Activated CD4-positive, alpha-beta memory T cell treated with anti-CD3 and anti-CD28 coated beads for 36 hours (primary cell): ENCODE measurements around the gene GOSR1. TPM values are rescaled to one million over a fixed set of nuclear protein-coding genes. Genes with fewer than 3 reads are reported as not detected.
"Not testable (repeated sequence)": the region's sequence is repeated elsewhere in the genome, so short reads cannot be mapped to it uniquely, and the experiment has no call there.

Experiments used
- CTCF ChIA-PET: fragments of 350-600 bp; sonication (Branson Sonifier 250); formaldehyde crosslinking; loops from one replicate; lab custom pipeline; 2021; ENCODE audit warnings: antibody characterized with exemption, inconsistent platforms; lab: Charles Lee
- POLR2A ChIA-PET: fragments of 350-600 bp; sonication (Branson Sonifier 250); formaldehyde crosslinking; loops from one replicate; lab custom pipeline; 2021; ENCODE audit warnings: antibody characterized with exemption; lab: Charles Lee
- DNase-seq: peaks from one replicate; pipeline ENCODE4 v3.0.0-alpha.2; 2020
- H3K27ac Mint-ChIP-seq: one replicate; pipeline ENCODE4 v1.8.0; 2021; ENCODE audit warnings: mixed read lengths
- H3K27me3 Mint-ChIP-seq: one replicate; pipeline ENCODE4 v1.8.0; 2021; ENCODE audit warnings: mixed read lengths
- H3K36me3 Mint-ChIP-seq: one replicate; pipeline ENCODE4 v1.8.0; 2021; ENCODE audit warnings: mixed read lengths
- H3K4me1 Mint-ChIP-seq: one replicate; pipeline ENCODE4 v1.8.0; 2021; ENCODE audit warnings: low read depth, mixed read lengths
- H3K4me3 Mint-ChIP-seq: one replicate; pipeline ENCODE4 v1.8.0; 2021; ENCODE audit warnings: mild to moderate bottlenecking, mixed read lengths
- H3K9me3 Mint-ChIP-seq: one replicate; pipeline ENCODE4 v1.8.0; 2021; ENCODE audit warnings: mixed read lengths
- intact Hi-C: fragments of 100-400 bp; cut with micrococcal nuclease; formaldehyde crosslinking; loops from one replicate; pipeline ENCODE4 v1.15.1; 2023
- total RNA-seq, 2 experiments: library from RNA; stranded (reverse); gene quantifications; one replicate each; pipeline ENCODE4 v1.2.3, GENCODE V29; 2021

GOSR1 gene
- total RNA-seq, 2 experiments from 2014 or later = 39.0 to 39.9 TPM

GRCh38 chr17:30549864-30550511, 72.8 kb downstream of the GOSR1 start:
- Mint-ChIP-seq H3K27me3 (no peaks in the 10 kb centered on the region), H3K36me3 (no peaks in the 10 kb centered on the region), H3K4me3 (no peak overlapping the region), H3K9me3 (no peaks in the 10 kb centered on the region), H3K4me1 (no peaks in the 10 kb centered on the region), H3K27ac (no peak overlapping the region)
- POLR2A ChIA-PET = no interaction called here
- no peak for DNase-seq
- intact Hi-C loops = no loop called here
- CTCF ChIA-PET = no interaction called here

GRCh38 chr17:30550512-30551273, 73.5 kb downstream of the GOSR1 start:
- CTCF ChIA-PET = no interaction called here
- no peaks in the 10 kb centered on the region for H3K4me1 Mint-ChIP-seq
- no peaks in the 10 kb centered on the region for H3K36me3 Mint-ChIP-seq
- intact Hi-C loops = no loop called here
- no peak for DNase-seq
- H3K9me3 Mint-ChIP-seq = no peaks in the 10 kb centered on the region
- H3K4me3 Mint-ChIP-seq = no peak overlapping the region
- POLR2A ChIA-PET = no interaction called here
- H3K27ac Mint-ChIP-seq = no peak overlapping the region
- no peaks in the 10 kb centered on the region for H3K27me3 Mint-ChIP-seq

DNA sequence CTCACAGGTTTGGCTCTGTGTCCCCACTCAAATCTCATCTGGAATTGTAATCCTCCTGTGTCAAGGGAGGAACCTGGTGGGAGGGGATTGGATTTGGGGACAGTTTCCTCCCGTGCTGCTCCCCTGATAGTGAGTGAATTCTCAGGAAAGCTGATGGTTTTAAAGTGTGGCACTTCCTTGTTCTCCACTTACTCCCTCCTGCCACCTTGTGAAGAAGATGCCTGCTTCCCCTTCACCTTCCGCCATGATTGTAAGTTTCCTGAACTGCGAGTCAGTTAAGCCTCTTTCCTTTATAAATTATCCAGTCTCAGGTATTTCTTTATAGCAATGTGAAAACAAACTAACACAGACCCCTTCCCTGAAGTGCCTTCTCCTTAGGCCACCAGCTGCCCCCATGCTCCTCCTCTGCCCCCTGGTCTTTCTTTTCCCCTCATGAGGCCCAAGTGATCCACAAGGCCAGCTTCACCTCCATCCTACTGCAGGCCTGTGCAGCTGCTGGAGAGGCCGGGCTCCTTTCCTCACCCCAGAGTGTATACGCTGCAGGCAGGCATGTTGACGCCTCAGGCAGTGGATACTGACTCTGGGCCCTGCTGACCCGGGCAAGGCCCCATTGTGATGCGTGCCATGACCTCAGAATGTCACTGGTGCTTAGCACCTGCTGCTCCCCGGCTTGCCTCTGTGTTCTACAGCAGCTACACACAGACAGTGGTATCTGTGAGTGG, 74.2 kb downstream of the GOSR1 start:
- H3K4me3 Mint-ChIP-seq, POLR2A ChIA-PET, H3K9me3 Mint-ChIP-seq, CTCF ChIA-PET, H3K4me1 Mint-ChIP-seq, H3K36me3 Mint-ChIP-seq, H3K27me3 Mint-ChIP-seq, intact Hi-C loops, DNase-seq, H3K27ac Mint-ChIP-seq: not testable (repeated sequence)

- intact Hi-C loops = no loop called here
- Mint-ChIP-seq H3K4me1 (no peaks in the 10 kb centered on the region), H3K27ac (no peak overlapping the region), H3K9me3 (no peaks in the 10 kb centered on the region), H3K36me3 (no peaks in the 10 kb centered on the region), H3K4me3 (no peak overlapping the region), H3K27me3 (no peaks in the 10 kb centered on the region)
- POLR2A ChIA-PET = no interaction called here
- no peak for DNase-seq
- CTCF ChIA-PET = no interaction called here
These were observed 74.8 kb downstream of the GOSR1 start for GRCh38 chr17:30551996-30552339.

DNA sequence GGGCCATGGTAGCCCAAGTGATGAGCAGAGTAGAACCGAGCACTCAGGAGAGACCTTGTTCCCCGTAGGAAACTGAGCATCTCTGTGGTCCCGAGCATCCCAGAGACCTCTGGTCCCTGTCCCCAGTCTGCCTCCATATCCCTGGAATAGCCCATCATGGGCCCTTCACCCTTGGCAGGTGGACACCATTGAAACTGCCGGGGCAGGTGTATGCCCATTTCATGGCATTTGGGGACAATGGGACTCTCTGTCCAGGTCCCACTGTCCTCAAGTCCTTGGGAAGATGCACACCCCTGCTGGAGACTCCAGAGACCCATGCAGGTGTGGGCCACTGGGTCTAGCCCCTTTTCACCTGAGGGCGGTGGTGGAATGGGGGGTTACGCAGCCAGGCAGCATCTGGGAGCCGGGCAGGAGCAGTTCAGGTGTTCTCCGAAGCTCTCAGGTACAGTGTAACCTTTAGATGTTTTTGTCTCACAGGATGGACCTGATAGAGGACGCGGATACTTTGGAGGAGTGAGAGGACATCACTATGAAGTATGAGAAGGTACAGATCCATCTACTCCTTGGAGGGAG, 75.9 kb downstream of the GOSR1 start:
- no peaks in the 10 kb centered on the region for H3K9me3 Mint-ChIP-seq
- H3K36me3 Mint-ChIP-seq = no peaks in the 10 kb centered on the region
- ChIA-PET CTCF (no interaction called here), POLR2A (no interaction called here)
- no peaks in the 10 kb centered on the region for H3K27me3 Mint-ChIP-seq
- DNase-seq = no peak
- peaks cover 5% of the 10 kb centered on the region for H3K4me1 Mint-ChIP-seq
- intact Hi-C loops = no loop called here
- H3K27ac Mint-ChIP-seq = no peak overlapping the region
- H3K4me3 Mint-ChIP-seq = no peak overlapping the region

DNA sequence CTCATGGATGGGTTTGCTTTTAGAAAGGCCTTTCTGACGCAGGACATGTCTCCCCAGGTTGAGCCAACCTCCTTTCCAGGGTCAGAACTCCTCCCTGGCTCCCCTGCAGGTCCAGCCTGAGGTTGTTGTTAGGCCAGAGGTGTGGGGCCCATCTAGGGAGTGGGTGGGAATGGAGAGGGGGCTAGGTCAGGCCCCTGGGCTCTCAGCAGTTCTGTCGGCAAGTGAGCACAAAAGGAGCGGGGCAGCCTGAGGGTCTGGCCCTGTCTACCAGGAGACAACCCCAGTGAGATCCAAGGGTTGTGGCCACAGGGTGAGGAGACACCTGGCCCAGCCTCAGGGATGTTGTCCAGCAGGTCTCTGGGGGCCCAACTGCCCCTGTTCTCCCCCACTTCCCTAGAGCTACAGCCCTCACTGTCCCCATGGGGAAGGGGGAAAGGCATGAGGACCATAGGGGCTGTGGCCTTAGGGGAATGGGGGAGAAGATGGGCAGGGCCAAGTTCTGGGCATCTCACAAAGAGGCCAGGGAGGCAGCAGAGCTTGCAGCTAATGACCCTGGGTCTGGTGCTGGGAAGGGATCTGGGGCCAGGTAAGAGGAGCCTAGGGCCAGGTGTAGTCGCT, 76.7 kb downstream of the GOSR1 start:
- H3K4me3 Mint-ChIP-seq, DNase-seq, POLR2A ChIA-PET, CTCF ChIA-PET, H3K27me3 Mint-ChIP-seq, H3K9me3 Mint-ChIP-seq, intact Hi-C loops, H3K36me3 Mint-ChIP-seq, H3K4me1 Mint-ChIP-seq, H3K27ac Mint-ChIP-seq: not testable (repeated sequence)

DNA sequence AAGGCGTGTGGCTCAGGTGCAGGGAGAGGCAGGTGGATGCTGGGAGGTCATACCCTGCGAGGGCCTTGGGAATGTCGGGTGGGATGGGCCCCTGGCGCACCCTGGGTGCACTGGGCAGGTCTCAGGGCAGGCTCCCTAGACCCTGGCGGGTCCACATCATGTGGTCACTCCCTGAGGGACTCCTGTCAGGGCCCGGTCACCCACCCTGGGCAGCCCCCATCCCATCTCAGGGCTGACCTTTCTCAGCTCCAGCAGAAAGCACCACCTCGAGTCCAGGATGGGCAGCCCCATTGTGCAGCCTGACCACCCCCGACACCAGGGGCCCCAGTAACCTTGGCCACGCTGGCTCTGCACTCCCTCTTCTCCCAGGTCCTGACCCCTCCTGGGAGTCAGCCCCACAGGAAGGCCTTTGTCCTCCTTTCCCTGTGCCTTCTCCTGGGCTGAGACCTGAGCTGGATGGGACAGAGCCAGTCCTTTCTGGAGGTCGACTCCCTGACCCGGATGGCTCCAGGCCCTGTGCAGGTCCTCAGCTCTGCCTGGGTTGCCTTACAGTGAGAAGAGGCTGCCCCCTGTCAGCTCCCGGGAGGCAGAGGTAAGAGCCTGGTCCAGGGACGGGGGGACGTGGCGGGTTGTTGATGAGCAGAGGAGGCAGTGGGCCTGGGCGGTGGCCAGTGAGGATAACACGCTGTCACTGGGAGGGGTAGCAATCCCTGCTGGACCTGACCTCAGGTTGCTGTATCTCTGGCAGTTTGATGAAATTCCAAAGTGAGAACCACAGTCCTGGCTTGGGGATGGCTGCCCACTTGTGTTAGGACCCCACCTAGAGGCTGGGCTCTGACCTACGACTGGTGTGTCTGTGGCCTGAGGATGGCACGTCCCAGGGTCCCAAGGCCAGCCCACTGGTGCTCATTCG, 77.9 kb downstream of the GOSR1 start:
- no peak overlapping the region for H3K4me3 Mint-ChIP-seq
- intact Hi-C loops = no loop called here
- H3K36me3 Mint-ChIP-seq = no peaks in the 10 kb centered on the region
- POLR2A ChIA-PET = no interaction called here
- CTCF ChIA-PET = no interaction called here
- peaks cover 5% of the 10 kb centered on the region for H3K4me1 Mint-ChIP-seq
- no peaks in the 10 kb centered on the region for H3K9me3 Mint-ChIP-seq
- peak; percentile 15 for DNase-seq
- no peak overlapping the region for H3K27ac Mint-ChIP-seq
- no peaks in the 10 kb centered on the region for H3K27me3 Mint-ChIP-seq

DNA sequence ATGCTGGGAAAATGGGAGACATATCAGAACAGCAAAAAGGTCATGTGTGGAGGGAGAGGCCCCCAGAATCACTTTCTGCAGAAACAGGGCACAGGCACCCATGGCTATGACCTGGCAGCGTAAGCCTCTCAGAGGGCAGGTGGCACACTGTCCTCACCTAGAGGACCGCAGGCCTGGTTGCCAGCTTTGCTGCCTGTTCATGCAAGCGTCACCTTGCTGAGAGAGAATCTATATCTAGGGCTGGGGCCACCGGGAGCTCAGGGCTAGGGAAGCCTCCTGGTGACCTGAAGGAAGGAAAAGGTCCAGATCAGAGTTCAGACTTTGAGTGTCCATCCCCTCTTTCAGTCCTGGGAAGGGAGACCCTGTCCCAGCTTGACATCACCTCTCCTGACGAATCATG, 78.7 kb downstream of the GOSR1 start:
- Mint-ChIP-seq H3K4me3 (no peak overlapping the region), H3K27ac (no peak overlapping the region), H3K27me3 (no peaks in the 10 kb centered on the region), H3K36me3 (no peaks in the 10 kb centered on the region), H3K9me3 (no peaks in the 10 kb centered on the region), H3K4me1 (peaks cover 5% of the 10 kb centered on the region)
- POLR2A ChIA-PET = no interaction called here
- CTCF ChIA-PET = interaction anchor here (0.6 kb wide), 1 partner anchor 158 kb away, joined by 3 read pairs; no protein-coding TSS in a partner anchor
- no peak for DNase-seq
- intact Hi-C loops = no loop called here

DNA sequence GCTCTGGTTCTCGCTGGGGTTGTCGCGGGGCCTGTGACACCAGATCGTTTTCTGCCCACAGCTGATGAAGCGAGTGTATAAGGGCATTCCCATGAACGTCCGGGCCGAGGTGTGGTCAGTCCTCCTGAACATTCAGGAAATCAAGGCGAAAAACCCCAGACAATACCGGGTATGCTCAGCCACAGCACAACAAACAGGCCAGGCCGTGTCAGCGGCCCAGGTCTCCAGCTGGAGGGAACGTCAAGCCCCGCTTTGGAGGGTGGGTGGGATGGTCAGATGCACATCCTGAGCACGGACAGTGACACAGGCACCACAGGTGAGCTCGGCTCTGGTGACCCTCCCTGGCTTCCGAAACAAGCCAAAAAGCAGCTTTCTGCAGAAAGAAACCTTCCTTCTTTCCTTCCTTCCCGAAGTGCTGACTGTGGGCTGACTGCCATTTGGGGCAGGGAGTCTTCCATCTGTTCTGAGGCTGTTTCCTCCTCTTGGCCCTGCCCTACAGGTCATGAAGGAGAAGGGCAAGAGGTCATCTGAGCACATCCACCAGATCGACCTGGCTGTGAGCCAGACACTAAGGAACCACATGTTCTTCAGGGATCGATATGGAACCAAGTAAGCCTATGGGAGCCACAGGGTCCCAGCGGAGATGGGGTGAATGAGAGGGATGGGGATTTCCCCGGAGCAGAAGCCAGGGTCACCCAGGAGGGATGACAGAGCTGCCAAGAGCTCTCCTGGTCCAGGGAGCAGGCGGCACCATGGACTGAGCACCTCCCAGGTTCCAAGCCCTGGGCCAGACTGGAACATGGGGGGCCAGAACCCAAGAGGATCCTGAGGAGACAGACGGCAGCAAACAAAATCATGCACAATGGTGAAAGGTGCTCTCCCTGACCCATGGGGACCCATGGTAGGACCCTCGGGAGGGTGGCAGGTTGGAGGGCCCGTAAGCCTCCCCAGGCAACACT, 79.4 kb downstream of the GOSR1 start:
- intact Hi-C loops = no loop called here
- H3K4me3 Mint-ChIP-seq = no peak overlapping the region
- no peaks in the 10 kb centered on the region for H3K27me3 Mint-ChIP-seq
- ChIA-PET POLR2A (no interaction called here), CTCF (interaction anchor here (0.6 kb wide), 1 partner anchor 157 kb away, joined by 3 read pairs; no protein-coding TSS in a partner anchor)
- no peak for DNase-seq
- H3K4me1 Mint-ChIP-seq = peaks cover 5% of the 10 kb centered on the region
- no peaks in the 10 kb centered on the region for H3K9me3 Mint-ChIP-seq
- no peaks in the 10 kb centered on the region for H3K36me3 Mint-ChIP-seq
- H3K27ac Mint-ChIP-seq = no peak overlapping the region

GRCh38 chr17:30557916-30558685, 80.9 kb downstream of the GOSR1 start:
- Mint-ChIP-seq H3K4me1 (peaks cover 5% of the 10 kb centered on the region), H3K27ac (no peak overlapping the region), H3K4me3 (no peak overlapping the region), H3K36me3 (no peaks in the 10 kb centered on the region), H3K9me3 (no peaks in the 10 kb centered on the region), H3K27me3 (no peaks in the 10 kb centered on the region)
- intact Hi-C loops = no loop called here
- POLR2A ChIA-PET = no interaction called here
- CTCF ChIA-PET = no interaction called here
- no peak for DNase-seq
